ENCODE results near the gene ZNF518A. TPM values are rescaled to one million over a fixed set of nuclear protein-coding genes. Genes with fewer than 3 reads are reported as not detected.

The ZNF518A gene
- total RNA-seq, 1 donor from 2014 or later, result 33.7 TPM

- H3K4me1 Mint-ChIP-seq (ENCODE audit: unreplicated experiment), result no peaks in the 10 kb centered on the region
- TF ChIP-seq CTCF (conservative IDR thresholded peaks at IDR 0.05), result no peak
- no peak for DNase-seq (ENCODE audit: extremely low spot score, unreplicated experiment)
- H3K36me3 Mint-ChIP-seq, result no peaks in the 10 kb centered on the region
- peaks cover 4% of the 10 kb centered on the region for H3K9me3 Mint-ChIP-seq
- H3K4me3 Mint-ChIP-seq, result no peak overlapping the region
- H3K27me3 Mint-ChIP-seq, result no peaks in the 10 kb centered on the region
- H3K27ac Mint-ChIP-seq, result no peak overlapping the region
Observed at GRCh38 chr10:96089670-96090462, 40.2 kb upstream of the ZNF518A start.

- Mint-ChIP-seq H3K36me3 (no peaks in the 10 kb centered on the region), H3K9me3 (peaks cover 4% of the 10 kb centered on the region), H3K27me3 (no peaks in the 10 kb centered on the region), H3K4me1 (ENCODE audit: unreplicated experiment) (no peaks in the 10 kb centered on the region), H3K4me3 (no peak overlapping the region), H3K27ac (no peak overlapping the region)
- DNase-seq (ENCODE audit: extremely low spot score, unreplicated experiment), result no peak
- TF ChIP-seq CTCF (conservative IDR thresholded peaks at IDR 0.05), result no peak
Observed at GRCh38 chr10:96090463-96090800, 39.7 kb upstream of the ZNF518A start.

GRCh38 chr10:96092999-96093767 is 36.9 kb upstream of the ZNF518A start:
- DNase-seq (ENCODE audit: extremely low spot score, unreplicated experiment), result no peak
- peaks cover 4% of the 10 kb centered on the region for H3K9me3 Mint-ChIP-seq
- H3K4me3 Mint-ChIP-seq, result no peak overlapping the region
- H3K27me3 Mint-ChIP-seq, result peaks cover 3% of the 10 kb centered on the region
- no peak for TF ChIP-seq CTCF (conservative IDR thresholded peaks at IDR 0.05)
- H3K36me3 Mint-ChIP-seq, result no peaks in the 10 kb centered on the region
- no peaks in the 10 kb centered on the region for H3K4me1 Mint-ChIP-seq (ENCODE audit: unreplicated experiment)
- H3K27ac Mint-ChIP-seq, result peak overlapping the region; percentile 64

- H3K4me1 Mint-ChIP-seq (ENCODE audit: unreplicated experiment), result no peaks in the 10 kb centered on the region
- H3K36me3 Mint-ChIP-seq, result no peaks in the 10 kb centered on the region
- H3K27me3 Mint-ChIP-seq, result peaks cover 5% of the 10 kb centered on the region
- no peak overlapping the region for H3K4me3 Mint-ChIP-seq
- H3K27ac Mint-ChIP-seq, result peak overlapping the region; percentile 64
- TF ChIP-seq CTCF (conservative IDR thresholded peaks at IDR 0.05), result no peak
- no peak for DNase-seq (ENCODE audit: extremely low spot score, unreplicated experiment)
- peaks cover 4% of the 10 kb centered on the region for H3K9me3 Mint-ChIP-seq
Observed at GRCh38 chr10:96093948-96094347, 36.1 kb upstream of the ZNF518A start.

GRCh38 chr10:96096958-96097357 is 33.1 kb upstream of the ZNF518A start:
- TF ChIP-seq CTCF (conservative IDR thresholded peaks at IDR 0.05), result no peak
- H3K4me3 Mint-ChIP-seq, result no peak overlapping the region
- H3K9me3 Mint-ChIP-seq, result peaks cover 3% of the 10 kb centered on the region
- H3K27me3 Mint-ChIP-seq, result peaks cover 10% of the 10 kb centered on the region
- no peak overlapping the region for H3K27ac Mint-ChIP-seq
- DNase-seq (ENCODE audit: extremely low spot score, unreplicated experiment), result no peak
- H3K4me1 Mint-ChIP-seq (ENCODE audit: unreplicated experiment), result no peaks in the 10 kb centered on the region
- no peaks in the 10 kb centered on the region for H3K36me3 Mint-ChIP-seq
